OCI-LY1 (cell line): ENCODE results near the gene EIF1AX.

ENCODE experiments used
- H2AFZ ChIP-seq: fragments of 200-600 bp; sonication (generic), shearing (Covaris generic); 2 replicates; pipeline ENCODE4 v1.6.0; 2014; ENCODE audit warnings: antibody characterized with exemption, mild to moderate bottlenecking, low read length
- H3F3A ChIP-seq: fragments of 200-600 bp; sonication (generic), shearing (Covaris generic); 2 replicates; pipeline ENCODE4 v1.6.0; 2014; ENCODE audit warnings: mild to moderate bottlenecking, antibody characterized with exemption, low read length, moderate library complexity; ENCODE audit not compliant: insufficient read depth
- H3K27ac ChIP-seq: fragments of 200-600 bp; sonication (generic); 2 replicates; pipeline ENCODE4 v1.5.1; 2014; ENCODE audit warnings: low read length, mixed run types, mild to moderate bottlenecking, low read depth; ENCODE audit not compliant: poor library complexity, severe bottlenecking
- H3K27me3 ChIP-seq: fragments of 200-600 bp; sonication (generic); 2 replicates; pipeline ENCODE4 v1.6.0; 2014; ENCODE audit warnings: antibody characterized with exemption, mild to moderate bottlenecking, low read length, moderate library complexity; ENCODE audit not compliant: insufficient read depth
- H3K36me3 ChIP-seq: fragments of 200-600 bp; sonication (generic); 2 replicates; pipeline ENCODE4 v1.6.1; 2014; ENCODE audit warnings: mild to moderate bottlenecking, antibody characterized with exemption, low read length, moderate library complexity, mixed read lengths; ENCODE audit not compliant: insufficient read depth
- H3K4me1 ChIP-seq: fragments of 200-600 bp; sonication (generic); 2 replicates; pipeline ENCODE4 v1.5.1; 2014; ENCODE audit warnings: mild to moderate bottlenecking, low read length, moderate library complexity; ENCODE audit not compliant: insufficient read depth, severe bottlenecking
- H3K4me2 ChIP-seq: fragments of 200-600 bp; sonication (generic), shearing (Covaris generic); 2 replicates; pipeline ENCODE4 v1.6.1; 2014; ENCODE audit warnings: low read length
- H3K4me3 ChIP-seq: fragments of 200-600 bp; sonication (generic); 2 replicates; pipeline ENCODE4 v1.5.1; 2014; ENCODE audit warnings: low read length, low read depth, mild to moderate bottlenecking, mixed read lengths; ENCODE audit not compliant: poor library complexity, severe bottlenecking
- H3K79me2 ChIP-seq: fragments of 200-600 bp; shearing (Covaris generic); 2 replicates; pipeline ENCODE4 v1.6.1; 2016; ENCODE audit warnings: mixed run types, low read length, mixed read lengths; ENCODE audit not compliant: insufficient read depth
- H3K9ac ChIP-seq: fragments of 200-600 bp; sonication (generic), shearing (Covaris generic); 2 replicates; pipeline ENCODE4 v1.6.1; 2014; ENCODE audit warnings: mild to moderate bottlenecking, low read length, mixed read lengths
- H3K9me2 ChIP-seq: fragments of 200-600 bp; sonication (generic), shearing (Covaris generic); 2 replicates; pipeline ENCODE4 v1.6.1; 2014; ENCODE audit warnings: low read depth, mild to moderate bottlenecking, low read length, mixed read lengths
- H3K9me3 ChIP-seq: fragments of 200-600 bp; shearing (Covaris generic); 2 replicates; pipeline ENCODE4 v1.6.1; 2014; ENCODE audit warnings: low read length, mixed read lengths
- H4K20me1 ChIP-seq: fragments of 200-600 bp; sonication (generic), shearing (Covaris generic); 2 replicates; pipeline ENCODE4 v1.6.0; 2016; ENCODE audit warnings: mild to moderate bottlenecking, low read length; ENCODE audit not compliant: insufficient read depth
- CTCF ChIP-seq: fragments of 200-600 bp; sonication (generic), shearing (Covaris generic); IDR thresholded peaks from 2 replicates; pipeline ENCODE4 v1.5.1; 2017; ENCODE audit warnings: mild to moderate bottlenecking, antibody characterized with exemption, low read length, moderate library complexity, mixed read lengths
- EZH2 ChIP-seq: fragments of 200-600 bp; sonication (generic), shearing (Covaris generic); IDR thresholded peaks from 2 replicates; pipeline ENCODE4 v1.8.0; 2017; ENCODE audit warnings: borderline replicate concordance, mixed run types, mild to moderate bottlenecking, antibody characterized with exemption, low read length, moderate library complexity, mixed read lengths

EIF1AX gene

GRCh38 chrX:20124964-20125363 is 16.7 kb downstream of the EIF1AX start:
- Histone ChIP-seq H3K27me3 (no peaks in the 10 kb centered on the region), H3F3A (no peaks in the 10 kb centered on the region), H4K20me1 (no peaks in the 10 kb centered on the region), H2AFZ (no peak overlapping the region), H3K79me2 (no peaks in the 10 kb centered on the region), H3K4me2 (no peak overlapping the region), H3K27ac (no peak overlapping the region), H3K4me3 (no peak overlapping the region), H3K9ac (no peak overlapping the region), H3K9me3 (no peaks in the 10 kb centered on the region), H3K4me1 (no peaks in the 10 kb centered on the region), H3K36me3 (peaks cover 27% of the 10 kb centered on the region), H3K9me2 (no peaks in the 10 kb centered on the region)
- no peak for TF ChIP-seq CTCF
- TF ChIP-seq EZH2 = no peak

DNA sequence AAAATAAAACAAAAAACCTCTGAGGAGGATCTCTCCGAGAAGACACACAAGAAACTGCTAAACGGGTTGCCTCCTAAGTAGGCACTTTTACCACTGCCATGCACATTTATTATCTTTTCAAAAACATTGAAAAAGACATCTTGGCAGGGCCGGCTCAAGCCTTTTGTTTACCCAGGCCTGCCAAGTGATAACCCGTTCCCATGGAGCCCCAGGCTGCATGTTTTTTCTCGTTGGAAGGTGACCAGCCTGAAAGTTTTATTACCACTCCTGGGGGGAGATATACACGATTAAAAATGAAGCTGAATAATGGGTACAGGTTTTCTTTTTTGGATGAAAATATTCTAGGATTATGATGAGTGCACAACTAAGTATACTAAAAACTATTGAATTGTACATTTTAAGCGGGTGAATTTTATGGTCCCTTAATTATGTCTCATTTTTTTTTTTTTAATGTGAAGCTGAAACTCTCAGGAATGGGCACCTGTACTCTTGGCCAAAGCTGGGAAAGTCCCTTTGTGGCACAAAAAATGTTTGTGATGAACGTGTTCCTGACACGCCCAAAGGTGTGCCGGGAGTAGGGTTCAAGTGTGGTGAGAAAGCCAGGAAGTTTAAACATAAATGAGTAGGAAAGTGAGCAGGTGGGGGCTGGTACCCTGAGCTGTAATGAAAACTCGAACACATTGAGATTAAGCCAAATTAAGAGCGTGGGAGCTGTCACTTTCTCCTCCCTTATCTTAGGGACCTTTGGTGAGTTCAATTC is 23.4 kb downstream of the EIF1AX start:
- no peak overlapping the region for H3K4me2 ChIP-seq
- no peaks in the 10 kb centered on the region for H3F3A ChIP-seq
- H3K9me2 ChIP-seq = no peaks in the 10 kb centered on the region
- no peak overlapping the region for H3K4me3 ChIP-seq
- no peak overlapping the region for H3K9ac ChIP-seq
- H3K4me1 ChIP-seq = no peaks in the 10 kb centered on the region
- H3K27ac ChIP-seq = no peak overlapping the region
- no peaks in the 10 kb centered on the region for H3K36me3 ChIP-seq
- TF ChIP-seq CTCF (no peak), EZH2 (no peak)
- H3K79me2 ChIP-seq = no peaks in the 10 kb centered on the region
- no peaks in the 10 kb centered on the region for H4K20me1 ChIP-seq
- H3K9me3 ChIP-seq = no peaks in the 10 kb centered on the region
- H3K27me3 ChIP-seq = no peaks in the 10 kb centered on the region
- no peak overlapping the region for H2AFZ ChIP-seq

GRCh38 chrX:20116577-20117240 is 24.9 kb downstream of the EIF1AX start, which contains the start of gene MAP7D2:
TSS of gene MAP7D2 (minus strand) at chrX:20116907. CDS start at chrX:20116879, 28 bp downstream.
- Histone ChIP-seq H3K4me3 (no peak within 1 kb of the TSS), H3K79me2 (no peaks in the 10 kb centered on the region), H3K9me3 (no peaks in the 10 kb centered on the region), H3F3A (no peaks in the 10 kb centered on the region), H3K9me2 (no peaks in the 10 kb centered on the region), H4K20me1 (no peaks in the 10 kb centered on the region), H3K4me1 (no peaks in the 10 kb centered on the region), H2AFZ (no peak within 1 kb of the TSS), H3K27me3 (no peaks in the 10 kb centered on the region), H3K4me2 (no peak within 1 kb of the TSS), H3K9ac (no peak within 1 kb of the TSS), H3K36me3 (no peaks in the 10 kb centered on the region), H3K27ac (no peak within 1 kb of the TSS)
- TF ChIP-seq EZH2 (no peak), CTCF (no peak)
